Neutrophil (primary cell): Measurements from ENCODE around the gene HLA-DRB1.

Experiments
- H3K27ac ChIP-seq: fragments of 200-600 bp; sonication (generic); 2 replicates; pipeline ENCODE4 v1.5.1; 2016; ENCODE audit warnings: mild to moderate bottlenecking, moderate library complexity
- H3K27me3 ChIP-seq: fragments of 200-600 bp; sonication (generic); 2 replicates; pipeline ENCODE4 v1.6.0; 2016; ENCODE audit warnings: mild to moderate bottlenecking
- H3K36me3 ChIP-seq: fragments of 200-600 bp; sonication (generic); 2 replicates; pipeline ENCODE4 v1.5.1; 2017
- H3K4me1 ChIP-seq, 2 experiments: fragments of 200-600 bp in 1 of 2; sonication (generic) in 1 of 2; 1 replicate in 1 of 2; 2 replicates in 1 of 2; pipeline versions ENCODE4 v1.5.1 to v1.6.1; 2013 to 2016; ENCODE audit warnings: low read depth in 1 of 2, low read length in 1 of 2, mild to moderate bottlenecking in 1 of 2, moderate library complexity in 1 of 2; ENCODE audit not compliant: control insufficient read depth in 1 of 2, insufficient read depth in 1 of 2
- H3K4me3 ChIP-seq, 2 experiments: fragments of 200-600 bp in 1 of 2; sonication (generic) in 1 of 2; 1 replicate in 1 of 2; 2 replicates in 1 of 2; pipeline ENCODE4 v1.5.1; 2013 to 2016; ENCODE audit warnings: low read depth in 1 of 2, low read length in 1 of 2, mild to moderate bottlenecking in 1 of 2, moderate library complexity in 1 of 2
- H3K9me3 ChIP-seq: fragments of 200-600 bp; sonication (generic); 2 replicates; pipeline ENCODE4 v1.5.1; 2016
- TF ChIP-seq, protein P1 (sequence below): fragments of 200-600 bp; sonication (generic); IDR thresholded peaks from 2 replicates; pipeline ENCODE4 v1.5.1; 2016; ENCODE audit warnings: antibody characterized with exemption

HLA-DRB1 gene

DNA sequence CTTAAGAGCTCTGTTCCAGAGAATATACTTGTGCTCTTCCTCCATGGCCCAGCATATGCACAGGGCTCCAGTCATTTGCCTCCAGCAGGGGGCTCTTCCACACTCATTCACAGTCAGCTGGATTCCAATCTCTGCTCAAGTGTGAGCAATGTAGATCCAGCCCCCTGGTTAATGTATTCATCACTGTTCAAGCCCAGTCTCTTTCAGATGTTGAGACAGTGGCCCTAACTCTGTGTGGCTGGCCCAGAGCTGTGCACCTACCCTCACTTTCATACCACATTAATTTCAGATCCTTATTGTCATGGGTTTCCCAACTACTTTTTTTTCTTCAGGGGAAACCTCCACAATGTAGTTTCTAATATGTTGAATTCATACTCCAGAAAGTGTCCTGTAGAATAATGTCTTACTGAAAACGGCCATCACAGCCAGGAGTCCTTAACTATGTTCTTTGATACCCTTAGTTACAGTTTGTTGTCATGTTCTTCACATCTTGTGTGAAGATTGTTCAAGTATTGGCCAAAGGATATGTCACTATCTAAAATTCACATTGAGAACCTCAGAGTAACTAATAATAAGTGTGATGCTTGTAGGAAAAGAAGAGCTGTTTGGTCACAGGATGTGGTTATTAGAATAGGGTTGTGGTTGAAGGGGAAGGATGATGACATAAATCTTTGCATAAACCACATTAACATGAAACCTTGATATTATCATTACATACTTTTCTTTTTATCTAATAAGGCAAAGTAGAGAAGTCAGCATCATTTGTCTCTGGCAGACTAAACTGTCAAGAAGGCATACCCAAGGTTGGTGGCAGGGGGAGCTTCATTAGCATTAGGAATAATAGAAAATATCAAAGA is 33.1 kb upstream of the HLA-DRB1 start:
- Histone ChIP-seq H3K4me3 (peak overlapping the region in 1 of 2 experiments; percentile 2), H3K27ac (peak overlapping the region; percentile 64), H3K27me3 (peaks cover 15% of the 10 kb centered on the region), H3K4me1 (peaks cover 19 to 20% of the 10 kb centered on the region in 2 experiments), H3K36me3 (no peaks in the 10 kb centered on the region), H3K9me3 (peaks cover 4% of the 10 kb centered on the region)
- TF ChIP-seq, protein P1, sequence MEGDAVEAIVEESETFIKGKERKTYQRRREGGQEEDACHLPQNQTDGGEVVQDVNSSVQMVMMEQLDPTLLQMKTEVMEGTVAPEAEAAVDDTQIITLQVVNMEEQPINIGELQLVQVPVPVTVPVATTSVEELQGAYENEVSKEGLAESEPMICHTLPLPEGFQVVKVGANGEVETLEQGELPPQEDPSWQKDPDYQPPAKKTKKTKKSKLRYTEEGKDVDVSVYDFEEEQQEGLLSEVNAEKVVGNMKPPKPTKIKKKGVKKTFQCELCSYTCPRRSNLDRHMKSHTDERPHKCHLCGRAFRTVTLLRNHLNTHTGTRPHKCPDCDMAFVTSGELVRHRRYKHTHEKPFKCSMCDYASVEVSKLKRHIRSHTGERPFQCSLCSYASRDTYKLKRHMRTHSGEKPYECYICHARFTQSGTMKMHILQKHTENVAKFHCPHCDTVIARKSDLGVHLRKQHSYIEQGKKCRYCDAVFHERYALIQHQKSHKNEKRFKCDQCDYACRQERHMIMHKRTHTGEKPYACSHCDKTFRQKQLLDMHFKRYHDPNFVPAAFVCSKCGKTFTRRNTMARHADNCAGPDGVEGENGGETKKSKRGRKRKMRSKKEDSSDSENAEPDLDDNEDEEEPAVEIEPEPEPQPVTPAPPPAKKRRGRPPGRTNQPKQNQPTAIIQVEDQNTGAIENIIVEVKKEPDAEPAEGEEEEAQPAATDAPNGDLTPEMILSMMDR, result no peak

DNA sequence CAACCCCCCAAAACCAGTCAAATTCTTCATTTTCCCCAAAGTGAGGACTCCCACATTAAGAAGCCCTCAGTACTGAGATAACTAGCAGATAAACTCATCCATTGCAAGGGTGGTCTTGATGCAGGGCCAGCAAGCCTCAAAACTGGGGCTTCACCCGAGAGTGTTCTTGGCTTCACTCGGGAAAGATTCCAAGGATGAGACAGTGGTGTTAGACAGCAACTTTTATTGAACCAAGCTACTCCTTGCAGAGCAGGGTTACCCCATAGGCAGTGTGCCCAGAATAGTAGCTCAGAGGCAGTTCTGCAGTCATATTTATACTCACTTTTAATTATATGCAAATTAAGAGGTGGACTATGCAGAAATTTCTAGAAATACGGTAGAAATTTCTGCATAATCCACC is 31.7 kb upstream of the HLA-DRB1 start:
- TF ChIP-seq, protein P1, result no peak
- peaks cover 4% of the 10 kb centered on the region for H3K9me3 ChIP-seq
- H3K4me3 ChIP-seq, result no peak overlapping the region
- H3K36me3 ChIP-seq, result no peaks in the 10 kb centered on the region
- peaks cover 19 to 20% of the 10 kb centered on the region in 2 experiments for H3K4me1 ChIP-seq
- no peak overlapping the region for H3K27ac ChIP-seq
- H3K27me3 ChIP-seq, result peaks cover 23% of the 10 kb centered on the region

DNA sequence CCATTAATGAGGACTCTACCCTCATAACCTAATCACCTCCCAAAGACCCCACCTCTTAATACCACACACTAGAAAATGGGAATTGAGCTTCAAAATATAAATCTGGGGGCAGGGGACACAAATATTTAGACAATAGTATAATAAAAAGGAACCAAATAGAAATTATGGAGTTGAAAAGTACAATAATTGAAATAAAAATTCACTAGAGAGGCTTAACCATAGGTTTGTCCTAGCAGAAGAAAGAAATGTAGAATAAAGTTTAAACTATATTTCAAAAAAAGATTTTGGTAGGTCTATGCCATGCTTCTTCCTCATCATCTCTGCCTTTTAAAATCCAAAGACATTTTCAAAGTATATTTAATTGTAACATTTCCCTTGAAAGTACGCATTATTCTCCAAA is 28.1 kb upstream of the HLA-DRB1 start:
- Histone ChIP-seq H3K4me1 (peaks cover 7 to 8% of the 10 kb centered on the region in 2 experiments), H3K9me3 (peaks cover 4% of the 10 kb centered on the region), H3K36me3 (no peaks in the 10 kb centered on the region), H3K27me3 (peaks cover 30% of the 10 kb centered on the region), H3K27ac (no peak overlapping the region), H3K4me3 (no peak overlapping the region)
- TF ChIP-seq, protein P1, result no peak

DNA sequence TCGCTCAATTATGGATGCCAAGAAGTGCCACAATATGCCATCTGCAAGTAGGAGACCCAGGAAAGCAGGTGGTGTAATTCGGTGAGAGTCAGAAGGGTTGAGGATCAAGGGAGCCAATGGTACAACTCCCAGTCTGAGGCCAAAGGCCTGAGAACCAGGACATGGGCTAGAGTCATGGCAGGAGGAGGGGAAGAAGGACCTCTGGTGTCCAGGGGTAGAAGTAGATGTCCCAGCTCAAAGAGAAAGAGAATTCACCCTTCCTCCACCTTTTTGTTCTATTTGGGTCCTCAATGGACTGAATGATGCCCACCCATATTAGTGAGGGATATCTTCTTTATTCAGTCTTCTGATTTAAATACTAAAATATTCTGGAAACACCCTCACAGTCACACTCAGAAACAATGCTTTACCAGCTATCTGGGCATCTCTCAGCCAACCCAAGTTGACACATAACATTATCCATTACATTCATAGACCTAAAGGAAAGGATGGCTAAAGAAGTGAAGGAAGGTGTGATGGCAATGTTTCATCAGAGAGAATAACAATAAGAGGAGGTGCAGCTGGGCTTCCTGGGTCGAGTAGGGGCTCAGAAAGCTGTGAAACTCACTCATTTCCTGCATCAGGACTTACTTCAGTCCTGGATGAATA is 26.4 kb upstream of the HLA-DRB1 start:
- peaks cover 4% of the 10 kb centered on the region for H3K9me3 ChIP-seq
- H3K36me3 ChIP-seq, result no peaks in the 10 kb centered on the region
- H3K4me1 ChIP-seq, result no peaks in the 10 kb centered on the region
- peaks cover 31% of the 10 kb centered on the region for H3K27me3 ChIP-seq
- TF ChIP-seq, protein P1, result no peak
- no peak overlapping the region for H3K27ac ChIP-seq
- H3K4me3 ChIP-seq, result no peak overlapping the region

DNA sequence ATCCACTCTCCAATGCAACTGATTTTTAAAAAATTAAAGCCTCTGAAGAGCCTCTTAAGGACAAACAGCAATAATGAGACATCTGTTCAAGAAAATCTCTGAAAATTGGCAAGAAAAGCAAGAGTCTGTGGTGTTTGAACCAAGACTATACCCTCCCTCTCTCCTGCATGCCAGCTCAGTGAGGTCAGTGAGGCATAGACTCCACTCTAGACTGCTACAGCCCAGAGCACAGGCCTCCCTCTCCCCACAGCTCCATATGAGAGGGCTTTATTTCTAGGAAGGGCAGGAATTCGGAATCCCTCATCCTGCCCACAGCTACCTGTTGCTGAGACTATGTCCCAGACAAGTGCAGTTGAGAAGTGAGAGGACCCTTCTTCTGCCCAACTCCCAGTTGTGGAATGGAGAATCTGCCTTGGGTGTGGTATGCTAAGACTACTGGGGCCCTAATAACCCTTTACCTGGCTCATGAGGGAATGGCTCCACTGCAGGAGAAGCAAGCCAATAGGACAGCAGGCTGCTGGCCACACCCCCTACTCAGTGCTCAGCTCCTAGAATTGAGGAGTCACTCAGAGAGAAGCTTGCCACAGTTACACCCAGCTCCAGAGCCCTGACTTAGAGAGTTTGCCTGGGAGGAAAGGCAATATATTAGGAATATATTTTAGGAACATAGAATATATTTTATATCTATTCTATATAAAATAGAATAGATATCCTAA is 24.9 kb upstream of the HLA-DRB1 start:
- H3K4me3 ChIP-seq, result no peak overlapping the region
- TF ChIP-seq, protein P1, result no peak
- no peak overlapping the region for H3K27ac ChIP-seq
- H3K36me3 ChIP-seq, result no peaks in the 10 kb centered on the region
- peaks cover 4% of the 10 kb centered on the region for H3K9me3 ChIP-seq
- no peaks in the 10 kb centered on the region for H3K4me1 ChIP-seq
- H3K27me3 ChIP-seq, result peaks cover 34% of the 10 kb centered on the region
